ENCODE data around the gene ELMO3. TPM values are rescaled to one million over a fixed set of nuclear protein-coding genes. Genes with fewer than 3 reads are reported as not detected.

ELMO3 gene
- polyA plus RNA-seq, 3 donors from 2014 or later: not detected

DNA sequence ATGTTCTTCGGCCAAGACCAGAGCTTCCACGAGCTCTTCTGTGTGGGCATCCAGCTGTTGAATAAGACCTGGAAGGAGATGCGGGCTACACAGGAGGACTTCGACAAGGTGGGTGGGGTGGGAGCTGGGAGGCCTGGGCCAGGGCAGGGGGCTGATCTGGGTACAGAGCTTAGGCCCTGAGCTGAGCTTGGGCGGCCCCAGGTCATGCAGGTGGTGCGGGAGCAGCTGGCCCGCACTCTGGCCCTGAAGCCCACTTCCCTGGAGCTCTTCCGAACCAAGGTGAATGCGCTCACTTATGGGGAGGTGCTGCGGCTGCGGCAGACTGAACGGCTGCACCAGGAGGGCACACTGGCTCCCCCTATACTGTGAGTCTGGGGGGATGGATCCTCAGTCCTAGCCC, 3.5 kb downstream of the ELMO3 start:
- no peak for DNase-seq
- Mint-ChIP-seq H3K4me3 (no peak overlapping the region), H3K27me3 (ENCODE audit: low read depth in 3 of 3) (peaks cover 0 to 3% (median 1%) of the 10 kb centered on the region in 3 donors), H3K4me1 (no peaks in the 10 kb centered on the region), H3K27ac (no peak overlapping the region), H3K36me3 (peaks cover 0 to 4% (median 0%) of the 10 kb centered on the region in 3 donors), H3K9me3 (no peaks in the 10 kb centered on the region)

GRCh38 chr16:67202956-67203493, 4.1 kb downstream of the ELMO3 start:
- no peaks in the 10 kb centered on the region for H3K36me3 Mint-ChIP-seq
- no peak overlapping the region for H3K4me3 Mint-ChIP-seq
- H3K27ac Mint-ChIP-seq: no peak overlapping the region
- H3K9me3 Mint-ChIP-seq: no peaks in the 10 kb centered on the region
- no peak for DNase-seq
- H3K4me1 Mint-ChIP-seq: no peaks in the 10 kb centered on the region
- peaks cover 0 to 3% (median 1%) of the 10 kb centered on the region in 3 donors for H3K27me3 Mint-ChIP-seq (ENCODE audit: low read depth in 3 of 3)

- Mint-ChIP-seq H3K36me3 (no peaks in the 10 kb centered on the region), H3K4me1 (no peaks in the 10 kb centered on the region), H3K27me3 (ENCODE audit: low read depth in 3 of 3) (peaks cover 0 to 2% (median 1%) of the 10 kb centered on the region in 3 donors), H3K4me3 (no peak overlapping the region), H3K27ac (peak overlapping the region in 1 of 6 donors; percentile 26), H3K9me3 (no peaks in the 10 kb centered on the region)
- DNase-seq: no peak
These were observed 5.1 kb downstream of the ELMO3 start for GRCh38 chr16:67204076-67204475.

DNA sequence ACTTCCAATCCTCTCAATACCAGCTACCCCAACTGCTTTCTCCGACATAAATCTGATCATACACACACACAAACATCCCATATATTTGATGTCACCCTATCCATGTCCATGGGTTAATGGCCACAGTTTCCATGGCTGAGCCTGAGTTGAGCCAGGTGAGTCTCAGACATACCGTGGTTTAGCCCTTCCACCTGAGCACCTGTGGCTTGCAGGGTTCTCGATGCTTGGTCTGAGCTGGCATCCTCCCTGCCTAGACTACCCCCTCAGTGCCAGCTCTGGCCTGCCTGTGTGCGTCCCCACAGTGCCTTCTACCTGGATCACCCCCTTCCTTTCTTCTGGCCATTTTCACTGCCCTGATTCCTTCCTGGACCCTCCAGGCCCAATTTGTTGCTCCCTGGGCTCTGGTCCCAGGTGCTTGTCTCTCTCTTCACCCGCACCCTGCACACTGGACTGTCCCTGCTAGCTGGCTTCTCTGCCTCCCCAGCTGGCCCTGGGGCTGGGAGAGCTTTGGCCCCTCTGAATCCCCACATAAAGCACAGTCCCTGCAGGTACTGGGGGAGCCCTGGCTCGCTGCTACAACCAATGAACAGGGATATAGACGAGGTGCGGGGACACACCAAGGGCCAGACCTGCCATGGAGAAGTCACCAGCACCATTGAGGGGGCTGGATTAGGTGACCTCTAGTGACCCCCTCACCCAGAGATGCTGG, 7.4 kb downstream of the ELMO3 start:
- H3K4me3 Mint-ChIP-seq: no peak overlapping the region
- H3K4me1 Mint-ChIP-seq: no peaks in the 10 kb centered on the region
- H3K9me3 Mint-ChIP-seq: no peaks in the 10 kb centered on the region
- peaks cover 0 to 3% (median 0%) of the 10 kb centered on the region in 3 donors for H3K27me3 Mint-ChIP-seq (ENCODE audit: low read depth in 3 of 3)
- DNase-seq: no peak
- H3K36me3 Mint-ChIP-seq: no peaks in the 10 kb centered on the region
- peak overlapping the region in 4 of 6 donors; percentile 8 to 22 (median 14) for H3K27ac Mint-ChIP-seq

GRCh38 chr16:67206838-67207248, 7.9 kb downstream of the ELMO3 start:
- H3K27ac Mint-ChIP-seq: no peak overlapping the region
- H3K27me3 Mint-ChIP-seq (ENCODE audit: low read depth in 3 of 3): peaks cover 0 to 4% (median 0%) of the 10 kb centered on the region in 3 donors

GRCh38 chr16:67207249-67208091, 8.5 kb downstream of the ELMO3 start:
- H3K4me3 Mint-ChIP-seq: no peak overlapping the region
- H3K4me1 Mint-ChIP-seq: no peaks in the 10 kb centered on the region
- DNase-seq: no peak
- H3K36me3 Mint-ChIP-seq: no peaks in the 10 kb centered on the region
- peaks cover 0 to 4% (median 0%) of the 10 kb centered on the region in 3 donors for H3K27me3 Mint-ChIP-seq (ENCODE audit: low read depth in 3 of 3)
- no peaks in the 10 kb centered on the region for H3K9me3 Mint-ChIP-seq
- H3K27ac Mint-ChIP-seq: no peak overlapping the region

More at GRCh38 chr16:67206838-67207248, 7.9 kb downstream of the ELMO3 start:
- Mint-ChIP-seq H3K9me3 (no peaks in the 10 kb centered on the region), H3K4me3 (no peak overlapping the region), H3K36me3 (no peaks in the 10 kb centered on the region), H3K4me1 (no peaks in the 10 kb centered on the region)
- DNase-seq: no peak

GRCh38 chr16:67208154-67208896, 9.4 kb downstream of the ELMO3 start:
- no peak overlapping the region for H3K27ac Mint-ChIP-seq
- H3K36me3 Mint-ChIP-seq: no peaks in the 10 kb centered on the region
- no peaks in the 10 kb centered on the region for H3K4me1 Mint-ChIP-seq
- peaks cover 0 to 4% (median 0%) of the 10 kb centered on the region in 3 donors for H3K27me3 Mint-ChIP-seq (ENCODE audit: low read depth in 3 of 3)
- no peak overlapping the region for H3K4me3 Mint-ChIP-seq
- no peaks in the 10 kb centered on the region for H3K9me3 Mint-ChIP-seq
- no peak for DNase-seq

DNA sequence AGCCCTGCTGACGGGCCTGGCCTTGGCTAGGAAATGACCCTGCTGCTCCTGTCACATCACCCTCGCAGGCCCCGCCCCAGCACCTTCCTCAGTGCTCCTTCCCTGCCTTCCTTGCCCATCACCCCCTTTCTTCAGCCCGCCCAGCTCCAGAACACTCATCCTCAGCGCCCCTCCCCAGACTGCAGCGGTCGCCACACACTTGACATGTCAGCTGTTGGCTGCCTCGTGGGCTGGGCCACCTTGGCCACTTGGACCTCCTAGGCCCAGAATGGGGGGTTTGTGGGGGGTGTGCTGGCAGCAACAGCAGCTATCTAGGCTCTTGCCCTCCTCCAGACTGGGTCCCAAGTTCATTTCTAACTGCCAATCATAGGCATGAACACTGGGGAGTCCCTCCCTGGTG, 10.6 kb downstream of the ELMO3 start:
- no peaks in the 10 kb centered on the region for H3K9me3 Mint-ChIP-seq
- no peak overlapping the region for H3K27ac Mint-ChIP-seq
- H3K4me3 Mint-ChIP-seq: no peak overlapping the region

GRCh38 chr16:67210069-67210937, 11.4 kb downstream of the ELMO3 start:
- H3K36me3 Mint-ChIP-seq: no peaks in the 10 kb centered on the region
- H3K9me3 Mint-ChIP-seq: no peaks in the 10 kb centered on the region
- H3K4me1 Mint-ChIP-seq: no peaks in the 10 kb centered on the region
- H3K4me3 Mint-ChIP-seq: no peak overlapping the region
- H3K27ac Mint-ChIP-seq: no peak overlapping the region
- DNase-seq: no peak
- peaks cover 0 to 4% (median 0%) of the 10 kb centered on the region in 3 donors for H3K27me3 Mint-ChIP-seq (ENCODE audit: low read depth in 3 of 3)

More for the DNA sequence above, 10.6 kb downstream of the ELMO3 start:
- Mint-ChIP-seq H3K27me3 (ENCODE audit: low read depth in 3 of 3) (peaks cover 0 to 4% (median 0%) of the 10 kb centered on the region in 3 donors), H3K4me1 (no peaks in the 10 kb centered on the region), H3K36me3 (no peaks in the 10 kb centered on the region)
- no peak for DNase-seq

DNA sequence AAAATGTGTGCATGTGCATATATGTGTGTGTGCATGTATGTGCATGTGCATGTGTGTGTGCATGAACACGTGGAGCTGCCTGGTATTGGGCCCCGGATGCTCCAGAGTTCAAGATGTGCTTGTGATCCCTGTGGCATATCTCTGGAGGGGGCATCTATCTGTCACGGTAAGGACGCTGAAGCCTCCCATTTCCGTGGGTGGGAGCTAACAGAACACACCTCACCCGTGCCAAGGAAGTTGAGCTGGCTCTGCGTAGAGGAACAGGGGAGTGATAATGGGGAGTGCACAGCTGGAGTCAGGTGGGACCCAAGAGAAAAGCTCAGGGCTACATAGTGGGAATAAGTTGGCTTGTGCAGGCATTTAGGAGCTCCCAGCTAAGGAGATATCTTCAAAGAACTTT, 12.7 kb downstream of the ELMO3 start:
- DNase-seq: no peak
- no peak overlapping the region for H3K4me3 Mint-ChIP-seq
- H3K4me1 Mint-ChIP-seq: no peaks in the 10 kb centered on the region
- no peak overlapping the region for H3K27ac Mint-ChIP-seq
- H3K27me3 Mint-ChIP-seq (ENCODE audit: low read depth in 3 of 3): peaks cover 0 to 7% (median 0%) of the 10 kb centered on the region in 3 donors
- H3K9me3 Mint-ChIP-seq: no peaks in the 10 kb centered on the region
- no peaks in the 10 kb centered on the region for H3K36me3 Mint-ChIP-seq

DNA sequence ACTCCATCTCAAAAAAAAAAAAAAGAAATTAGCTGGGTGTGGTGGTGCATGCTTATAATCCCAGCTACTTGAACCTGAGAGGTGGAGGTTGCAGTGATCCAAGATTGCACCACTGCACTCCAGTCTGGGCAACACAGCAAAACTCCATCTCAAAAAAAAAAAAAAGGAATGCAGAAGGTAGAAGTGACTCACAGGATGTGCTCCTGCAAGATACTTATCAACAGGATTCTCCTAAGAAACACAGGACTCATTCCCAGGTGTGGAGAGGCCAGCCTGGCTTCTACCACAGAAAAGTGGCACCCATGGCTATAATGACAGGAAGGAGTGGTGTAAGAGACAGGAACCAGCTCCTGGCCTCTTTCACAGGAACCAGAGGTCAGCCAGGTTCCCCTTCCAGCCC, 13.8 kb downstream of the ELMO3 start:
- Mint-ChIP-seq H3K27ac (no peak overlapping the region), H3K27me3 (ENCODE audit: low read depth in 3 of 3) (peaks cover 0 to 6% (median 0%) of the 10 kb centered on the region in 3 donors), H3K9me3 (no peaks in the 10 kb centered on the region), H3K36me3 (peaks cover 0 to 4% (median 0%) of the 10 kb centered on the region in 3 donors), H3K4me3 (no peak overlapping the region), H3K4me1 (no peaks in the 10 kb centered on the region)
- DNase-seq: no peak

GRCh38 chr16:67213197-67214019, 14.5 kb downstream of the ELMO3 start:
- peaks cover 0 to 4% (median 0%) of the 10 kb centered on the region in 3 donors for H3K36me3 Mint-ChIP-seq
- no peak overlapping the region for H3K27ac Mint-ChIP-seq
- DNase-seq: no peak
- H3K9me3 Mint-ChIP-seq: no peaks in the 10 kb centered on the region
- H3K27me3 Mint-ChIP-seq (ENCODE audit: low read depth in 3 of 3): peaks cover 0 to 7% (median 0%) of the 10 kb centered on the region in 3 donors
- H3K4me1 Mint-ChIP-seq: no peaks in the 10 kb centered on the region
- H3K4me3 Mint-ChIP-seq: no peak overlapping the region

Data from immature natural killer cell (primary cell).